NCI-H524 (cell line): ENCODE results near the gene GAA.

Experiments used
- DNase-seq, 2 experiments: peaks; one replicate each; lab custom pipeline; 2025; lab: John Stamatoyannopoulos, UW

The GAA gene

DNA sequence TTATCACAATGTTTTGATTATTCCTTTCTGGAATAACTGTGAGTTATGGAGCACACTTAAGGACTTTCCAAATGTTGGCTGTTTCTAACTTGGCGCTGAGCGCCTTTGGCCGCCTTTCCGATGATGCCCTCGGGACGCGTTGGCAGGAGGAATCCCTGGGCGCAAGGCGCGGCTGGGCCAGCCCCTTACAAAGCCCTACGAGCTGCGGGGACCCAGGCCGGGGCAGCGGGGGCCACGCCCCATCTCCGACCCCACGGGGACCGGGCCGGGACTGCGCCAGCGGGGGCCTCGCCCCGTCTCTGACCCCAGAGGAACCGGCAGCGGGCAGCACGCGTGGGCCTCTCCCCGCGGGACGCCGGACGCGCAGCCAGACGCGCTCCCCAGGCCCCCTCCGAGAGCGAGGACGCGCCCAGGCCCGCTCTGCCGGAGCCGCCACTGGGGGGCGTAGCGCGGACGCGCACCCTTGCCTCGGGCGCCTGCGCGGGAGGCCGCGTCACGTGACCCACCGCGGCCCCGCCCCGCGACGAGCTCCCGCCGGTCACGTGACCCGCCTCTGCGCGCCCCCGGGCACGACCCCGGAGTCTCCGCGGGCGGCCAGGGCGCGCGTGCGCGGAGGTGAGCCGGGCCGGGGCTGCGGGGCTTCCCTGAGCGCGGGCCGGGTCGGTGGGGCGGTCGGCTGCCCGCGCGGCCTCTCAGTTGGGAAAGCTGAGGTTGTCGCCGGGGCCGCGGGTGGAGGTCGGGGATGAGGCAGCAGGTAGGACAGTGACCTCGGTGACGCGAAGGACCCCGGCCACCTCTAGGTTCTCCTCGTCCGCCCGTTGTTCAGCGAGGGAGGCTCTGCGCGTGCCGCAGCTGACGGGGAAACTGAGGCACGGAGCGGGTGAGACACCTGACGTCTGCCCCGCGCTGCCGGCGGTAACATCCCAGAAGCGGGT, at the start of gene GAA:
Gene GAA (plus strand): TSS at position 571 of the 935 bp plus-strand sequence. CDS start 3,006 bp downstream, outside the sequence.
- peak; percentile 88 to 97 for DNase-seq

GRCh38 chr17:80051681-80052080, 49.7 kb upstream of the GAA start:
- no peak for DNase-seq

- peak in 1 of 2 experiments; percentile 25 for DNase-seq
Measured at GRCh38 chr17:80053102-80053501, 48.3 kb upstream of the GAA start.

GRCh38 chr17:80055597-80055996, 45.8 kb upstream of the GAA start:
- DNase-seq, result no peak

DNA sequence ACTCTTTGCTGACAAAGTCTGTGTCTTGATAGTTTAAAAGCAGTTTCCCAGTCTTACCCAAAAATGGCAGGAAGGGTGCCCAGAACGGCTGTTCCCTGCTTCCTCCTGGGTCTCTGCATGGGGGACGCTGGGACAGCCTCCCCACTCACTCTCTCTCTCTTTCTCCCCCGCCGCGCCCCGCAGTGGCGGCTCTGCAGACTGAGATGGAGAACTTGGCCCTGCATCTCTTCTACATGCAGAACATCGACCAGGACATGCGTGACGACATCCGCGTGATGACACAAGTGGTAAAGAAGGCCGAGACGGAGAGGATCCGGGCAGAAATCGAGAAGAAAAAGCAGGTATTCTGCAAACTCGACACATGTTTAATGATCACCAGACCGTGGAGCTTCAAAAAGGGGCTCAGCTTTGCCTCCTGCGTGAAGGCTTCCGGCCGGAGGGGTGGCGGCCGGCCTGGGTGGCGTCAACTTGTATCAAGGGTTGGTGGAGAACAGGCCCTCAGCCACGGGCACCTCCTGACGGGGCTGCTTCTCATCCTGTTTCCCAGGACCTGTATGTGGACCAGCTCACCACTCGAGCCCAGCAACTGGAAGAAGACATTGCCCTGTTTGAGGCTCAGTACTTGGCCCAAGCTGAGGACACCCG, 42.9 kb upstream of the GAA start:
- no peak for DNase-seq

- DNase-seq, result no peak
Measured at GRCh38 chr17:80060644-80061043, 40.7 kb upstream of the GAA start.

DNA sequence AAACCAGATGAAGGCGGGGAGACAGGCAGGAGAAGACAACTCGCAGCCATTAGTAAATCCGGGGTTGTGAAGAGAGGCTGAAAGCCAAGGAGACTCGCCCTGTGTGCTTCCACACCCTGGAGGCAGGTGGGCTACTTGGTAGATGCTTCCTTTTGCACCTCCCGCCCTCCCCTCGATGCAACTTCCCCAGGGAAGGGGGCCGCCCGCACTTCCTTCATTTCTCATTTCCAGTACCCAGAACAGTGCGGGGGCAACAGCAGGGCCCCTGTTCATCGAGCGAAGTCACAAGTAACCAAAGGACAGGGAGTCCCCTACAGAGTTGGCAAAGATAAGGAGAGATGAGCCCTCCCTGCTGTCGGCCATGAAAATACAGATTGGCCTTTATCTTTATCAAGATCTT, 40.0 kb upstream of the GAA start:
- no peak for DNase-seq

DNA sequence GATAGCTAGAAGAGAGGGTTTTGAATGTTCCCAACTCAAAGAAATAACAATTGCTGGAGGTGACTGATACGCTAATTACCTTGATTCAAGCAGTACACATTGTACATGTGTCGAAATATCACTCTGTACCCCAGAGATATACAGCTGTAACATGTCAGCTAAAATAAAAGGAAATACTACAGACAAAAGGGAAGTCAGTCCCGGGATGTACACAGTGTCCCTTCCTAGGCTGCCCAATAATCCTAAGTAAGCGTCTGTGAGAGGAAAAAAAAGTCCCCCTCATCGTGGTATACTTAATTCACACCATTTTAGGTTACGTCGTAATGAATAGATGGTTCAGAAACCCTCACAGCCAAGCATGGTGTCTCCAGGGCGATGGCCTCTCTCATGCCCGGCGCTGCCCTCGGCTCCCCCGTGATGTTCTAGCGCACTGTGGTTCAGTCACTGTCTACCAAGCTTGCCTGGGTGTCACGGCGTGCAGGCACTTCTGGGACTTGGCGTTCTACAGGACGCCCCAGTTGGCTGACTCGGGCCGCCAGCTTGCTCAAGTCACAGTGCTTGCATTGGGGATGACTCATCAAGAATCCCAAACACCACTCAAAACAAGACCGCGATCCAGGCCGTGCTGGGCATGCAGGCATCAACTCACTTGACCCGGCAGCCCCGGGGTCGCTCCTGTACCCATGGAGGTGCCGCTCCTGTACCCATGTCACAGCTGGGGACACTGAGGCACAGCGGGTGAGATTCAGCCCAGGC, 37.4 kb upstream of the GAA start:
- no peak for DNase-seq

- DNase-seq, result no peak
Measured at GRCh38 chr17:80064696-80065095, 36.7 kb upstream of the GAA start.

- DNase-seq, result no peak
Measured at GRCh38 chr17:80065478-80066170, 35.8 kb upstream of the GAA start.

GRCh38 chr17:80067393-80067986, 33.9 kb upstream of the GAA start:
- no peak for DNase-seq

DNA sequence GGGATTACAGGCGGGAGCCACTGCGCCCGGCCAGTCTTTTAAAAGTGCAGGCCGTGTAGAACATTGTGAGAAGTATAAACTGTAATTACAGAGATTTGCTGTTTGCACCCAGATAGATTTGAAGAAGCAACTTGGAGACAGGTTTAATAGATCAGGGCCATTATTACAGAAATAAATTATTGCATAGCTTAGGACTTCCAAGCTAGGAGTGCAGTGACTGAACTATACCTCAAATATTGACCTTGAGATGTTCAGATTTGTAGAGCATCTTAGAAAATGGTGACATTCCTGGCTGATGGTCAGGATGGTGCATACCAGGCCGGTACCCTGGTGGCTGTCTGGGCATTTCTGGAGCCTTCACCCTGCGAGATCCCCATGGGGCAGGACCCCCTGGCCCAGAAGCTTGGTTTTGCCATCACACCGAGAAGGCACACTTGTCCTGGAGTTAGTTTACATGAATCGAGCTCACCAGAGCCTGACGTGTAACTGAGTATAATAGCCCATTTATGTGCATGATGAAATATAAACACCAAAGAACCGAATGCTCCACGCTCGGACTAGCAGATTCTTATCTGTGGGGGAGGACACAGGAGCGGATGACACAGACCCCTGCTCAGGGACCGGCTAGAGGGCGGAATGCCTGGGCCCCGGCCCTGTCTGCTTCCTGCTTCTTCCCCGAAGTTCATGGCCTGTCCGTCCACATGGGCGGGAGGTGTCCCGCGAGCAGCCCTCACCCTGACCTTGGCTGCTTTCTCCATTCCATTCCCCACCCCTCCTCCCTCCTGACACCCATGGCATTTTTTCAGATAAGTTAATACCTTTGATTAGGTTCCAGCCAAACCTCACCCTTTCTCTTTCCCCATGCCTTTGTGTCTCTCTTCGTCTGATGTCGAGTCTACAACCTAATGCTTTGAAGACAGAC, 32.8 kb upstream of the GAA start:
- no peak for DNase-seq

DNA sequence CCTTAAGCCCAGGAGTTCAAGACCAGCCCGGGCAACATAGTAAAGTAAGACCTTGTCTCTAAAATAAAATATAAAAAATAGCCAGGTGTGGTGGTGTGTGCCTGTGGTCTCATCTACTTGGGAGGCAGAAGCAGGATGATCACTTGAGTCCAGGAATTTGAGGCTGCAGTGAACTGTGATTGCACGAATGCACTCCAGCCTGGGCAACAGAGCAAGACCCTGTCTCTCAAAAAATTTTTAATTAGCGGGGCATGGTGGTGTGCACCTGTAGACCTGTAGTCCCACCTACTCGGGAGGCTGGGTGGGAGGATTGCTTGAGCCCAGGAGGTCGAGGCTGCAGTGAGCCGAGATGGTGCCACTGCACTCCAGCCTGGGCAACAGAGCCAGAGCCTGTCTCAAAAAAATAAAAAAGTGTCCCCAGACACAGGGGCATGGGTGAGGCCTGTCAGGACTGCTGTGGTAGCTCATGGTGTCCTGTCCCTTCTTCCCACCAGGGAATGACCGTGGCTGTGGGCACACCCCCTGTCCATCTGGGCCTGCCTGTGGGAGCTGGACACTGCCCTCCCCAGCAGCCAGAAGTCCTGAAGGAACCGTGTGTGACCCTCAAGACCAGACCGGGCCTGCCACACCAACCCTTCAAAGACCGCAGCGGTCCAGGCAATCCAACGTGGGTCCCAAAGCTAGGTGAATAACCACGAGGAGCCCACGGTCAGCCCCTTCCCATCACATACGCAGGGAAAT, 30.8 kb upstream of the GAA start:
- no peak for DNase-seq

GRCh38 chr17:80071116-80071841, 30.1 kb upstream of the GAA start:
- no peak for DNase-seq

- no peak for DNase-seq
Measured at GRCh38 chr17:80072410-80072809, 29.0 kb upstream of the GAA start.

- DNase-seq, result no peak
Measured at GRCh38 chr17:80080081-80080480, 21.3 kb upstream of the GAA start.

GRCh38 chr17:80081596-80081995, 19.8 kb upstream of the GAA start:
- DNase-seq, result no peak

- peak; percentile 84 to 91 for DNase-seq
Measured at GRCh38 chr17:80082403-80083135, 18.8 kb upstream of the GAA start.
